ENCODE data around the gene ARHGAP12.
A peak's percentile ranks its signal among the peaks of the same experiment; 100 is the strongest.

The ARHGAP12 gene

DNA sequence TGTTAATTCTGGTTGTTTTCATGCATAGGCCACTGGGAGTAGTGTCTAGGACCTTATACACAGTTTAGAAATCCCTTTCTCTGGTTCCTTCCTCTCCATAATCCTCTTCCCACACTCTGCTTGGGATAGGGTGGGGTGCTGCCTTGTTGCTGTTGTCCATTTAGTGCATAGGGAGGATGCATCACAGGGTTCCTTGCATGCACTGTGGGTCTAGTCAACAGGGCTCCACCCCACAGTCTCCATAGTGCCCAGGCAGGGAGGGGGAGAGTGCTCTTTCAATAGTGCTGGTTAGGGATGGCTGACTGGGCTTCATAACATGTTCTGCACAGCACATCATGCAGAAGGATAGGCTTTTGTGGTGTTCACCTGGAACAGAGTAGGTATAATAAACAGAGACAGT, 81.1 kb downstream of the ARHGAP12 start:
- no peak overlapping the region for H3K4me2 ChIP-seq (ENCODE audit: low read length)
- no peak for DNase-seq
- H3K4me1 ChIP-seq (ENCODE audit: control insufficient read depth, low read depth, low read length) = peaks cover 9% of the 10 kb centered on the region

DNA sequence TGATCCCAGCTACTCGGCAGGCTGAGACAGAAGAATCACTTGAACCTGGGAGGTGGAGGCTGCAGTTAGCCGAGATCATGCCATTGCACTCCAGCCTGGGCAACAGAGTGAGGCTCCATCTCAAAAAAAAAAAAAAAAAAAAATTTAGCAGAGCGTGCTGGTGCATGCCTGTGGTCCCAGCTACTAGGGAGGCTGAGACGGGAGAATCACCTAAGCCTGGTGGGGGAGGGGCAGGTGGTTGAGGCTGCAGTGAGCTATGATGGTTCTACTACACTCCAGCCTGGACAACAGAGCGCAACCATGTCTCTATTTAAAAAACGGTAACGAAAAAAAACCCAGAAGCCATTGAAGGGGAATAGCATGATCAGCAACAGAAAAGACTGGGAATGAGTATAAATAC, 89.9 kb downstream of the ARHGAP12 start:
- no peak overlapping the region for H3K56ac ChIP-seq (ENCODE audit: low read length)
- no peaks in the 10 kb centered on the region for H3K4me1 ChIP-seq (ENCODE audit: control insufficient read depth, low read depth, low read length)
- no peak overlapping the region for H3K27ac ChIP-seq (ENCODE audit: low read depth, low read length)
- no peak overlapping the region for H2BK120ac ChIP-seq (ENCODE audit: low read depth, low read length)
- no peaks in the 10 kb centered on the region for H3K36me3 ChIP-seq (ENCODE audit: control insufficient read depth, insufficient read depth, low read length)
- no peak overlapping the region for H2AK5ac ChIP-seq (ENCODE audit: low read length)
- no peak overlapping the region for H3K18ac ChIP-seq (ENCODE audit: low read length)
- no peak overlapping the region for H4K8ac ChIP-seq (ENCODE audit: low read depth, low read length)
- no peaks in the 10 kb centered on the region for H3K79me1 ChIP-seq (ENCODE audit: low read length)
- no peaks in the 10 kb centered on the region for H3K27me3 ChIP-seq (ENCODE audit: insufficient read depth, low read length, poor library complexity)
- no peak overlapping the region for H3K9ac ChIP-seq (ENCODE audit: low read length)
- no peak overlapping the region for H3K4me3 ChIP-seq (ENCODE audit: low read length)
- H2BK15ac ChIP-seq (replicated peaks; ENCODE audit: low read depth) = no peak overlapping the region
- no peak overlapping the region for H3K23ac ChIP-seq (ENCODE audit: low read length)
- H3K79me2 ChIP-seq (ENCODE audit: control insufficient read depth, insufficient read depth, low read length) = no peaks in the 10 kb centered on the region
- H4K5ac ChIP-seq (ENCODE audit: low read length) = no peak overlapping the region
- H3K4me2 ChIP-seq (ENCODE audit: low read length) = no peak overlapping the region
- no peak overlapping the region for H2BK5ac ChIP-seq (ENCODE audit: low read length)
- no peak overlapping the region for H3K4ac ChIP-seq (ENCODE audit: low read depth, low read length)
- no CpG with 5 or more reads among the region's 7 CpGs for whole genome bisulfite sequencing (ENCODE audit: extremely low coverage, insufficient coverage, low lambda C conversion rate)
- DNase-seq = peak; percentile 33

More for the DNA sequence above, 81.1 kb downstream of the ARHGAP12 start:
- no peak overlapping the region for H3K27ac ChIP-seq (ENCODE audit: low read depth, low read length)
- no peak overlapping the region for H3K4me3 ChIP-seq (ENCODE audit: low read length)
- H3K79me1 ChIP-seq (ENCODE audit: low read length) = no peaks in the 10 kb centered on the region
- H2BK120ac ChIP-seq (ENCODE audit: low read depth, low read length) = no peak overlapping the region
- no peak overlapping the region for H3K4ac ChIP-seq (ENCODE audit: low read depth, low read length)
- H3K9ac ChIP-seq (ENCODE audit: low read length) = peak overlapping the region; percentile 14
- H2BK15ac ChIP-seq (replicated peaks; ENCODE audit: low read depth) = no peak overlapping the region
- peak overlapping the region; percentile 29 for H2BK5ac ChIP-seq (ENCODE audit: low read length)
- H4K8ac ChIP-seq (ENCODE audit: low read depth, low read length) = no peak overlapping the region
- H2AK5ac ChIP-seq (ENCODE audit: low read length) = no peak overlapping the region
- peak overlapping the region; percentile 70 for H3K56ac ChIP-seq (ENCODE audit: low read length)
- no peak overlapping the region for H3K18ac ChIP-seq (ENCODE audit: low read length)
- H3K79me2 ChIP-seq (ENCODE audit: control insufficient read depth, insufficient read depth, low read length) = peaks cover 2% of the 10 kb centered on the region
- H3K27me3 ChIP-seq (ENCODE audit: insufficient read depth, low read length, poor library complexity) = no peaks in the 10 kb centered on the region
- H3K36me3 ChIP-seq (ENCODE audit: control insufficient read depth, insufficient read depth, low read length) = no peaks in the 10 kb centered on the region
- H3K23ac ChIP-seq (ENCODE audit: low read length) = no peak overlapping the region
- H4K5ac ChIP-seq (ENCODE audit: low read length) = no peak overlapping the region

DNA sequence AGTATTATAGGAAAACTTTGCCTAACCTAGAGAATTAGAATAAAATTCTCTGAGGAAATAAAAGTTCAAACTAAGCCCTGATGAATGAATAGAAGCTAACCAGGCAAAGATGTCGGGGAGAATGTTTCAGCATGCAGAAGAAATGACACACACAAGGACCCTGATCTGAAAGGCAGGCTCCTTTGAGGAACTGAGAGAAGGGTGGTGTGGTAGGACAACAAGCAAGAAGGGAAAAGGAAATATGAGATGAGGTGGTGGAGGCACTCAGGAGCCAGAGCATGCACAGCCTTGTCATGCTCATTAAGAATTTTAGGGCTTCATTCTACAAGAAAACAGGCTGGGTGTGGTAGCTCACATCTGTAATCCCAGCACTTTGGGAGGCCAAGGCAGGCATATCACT, 90.6 kb downstream of the ARHGAP12 start:
- no peak overlapping the region for H3K4me3 ChIP-seq (ENCODE audit: low read length)
- H3K18ac ChIP-seq (ENCODE audit: low read length) = no peak overlapping the region
- no peaks in the 10 kb centered on the region for H3K27me3 ChIP-seq (ENCODE audit: insufficient read depth, low read length, poor library complexity)
- no peak overlapping the region for H2BK120ac ChIP-seq (ENCODE audit: low read depth, low read length)
- H4K5ac ChIP-seq (ENCODE audit: low read length) = no peak overlapping the region
- no peak overlapping the region for H3K27ac ChIP-seq (ENCODE audit: low read depth, low read length)
- peaks cover 4% of the 10 kb centered on the region for H3K4me1 ChIP-seq (ENCODE audit: control insufficient read depth, low read depth, low read length)
- no CpG with 5 or more reads among the region's 1 CpG for WGBS (ENCODE audit: extremely low coverage, insufficient coverage, low lambda C conversion rate)
- H3K56ac ChIP-seq (ENCODE audit: low read length) = no peak overlapping the region
- no peak overlapping the region for H3K4ac ChIP-seq (ENCODE audit: low read depth, low read length)
- H3K36me3 ChIP-seq (ENCODE audit: control insufficient read depth, insufficient read depth, low read length) = no peaks in the 10 kb centered on the region
- H4K8ac ChIP-seq (ENCODE audit: low read depth, low read length) = no peak overlapping the region
- H2BK5ac ChIP-seq (ENCODE audit: low read length) = no peak overlapping the region
- no peaks in the 10 kb centered on the region for H3K79me1 ChIP-seq (ENCODE audit: low read length)
- H2AK5ac ChIP-seq (ENCODE audit: low read length) = no peak overlapping the region
- H3K4me2 ChIP-seq (ENCODE audit: low read length) = no peak overlapping the region
- no peak overlapping the region for H2BK15ac ChIP-seq (replicated peaks; ENCODE audit: low read depth)
- no peaks in the 10 kb centered on the region for H3K79me2 ChIP-seq (ENCODE audit: control insufficient read depth, insufficient read depth, low read length)
- H3K9ac ChIP-seq (ENCODE audit: low read length) = no peak overlapping the region
- H3K23ac ChIP-seq (ENCODE audit: low read length) = no peak overlapping the region
- DNase-seq = no peak

DNA sequence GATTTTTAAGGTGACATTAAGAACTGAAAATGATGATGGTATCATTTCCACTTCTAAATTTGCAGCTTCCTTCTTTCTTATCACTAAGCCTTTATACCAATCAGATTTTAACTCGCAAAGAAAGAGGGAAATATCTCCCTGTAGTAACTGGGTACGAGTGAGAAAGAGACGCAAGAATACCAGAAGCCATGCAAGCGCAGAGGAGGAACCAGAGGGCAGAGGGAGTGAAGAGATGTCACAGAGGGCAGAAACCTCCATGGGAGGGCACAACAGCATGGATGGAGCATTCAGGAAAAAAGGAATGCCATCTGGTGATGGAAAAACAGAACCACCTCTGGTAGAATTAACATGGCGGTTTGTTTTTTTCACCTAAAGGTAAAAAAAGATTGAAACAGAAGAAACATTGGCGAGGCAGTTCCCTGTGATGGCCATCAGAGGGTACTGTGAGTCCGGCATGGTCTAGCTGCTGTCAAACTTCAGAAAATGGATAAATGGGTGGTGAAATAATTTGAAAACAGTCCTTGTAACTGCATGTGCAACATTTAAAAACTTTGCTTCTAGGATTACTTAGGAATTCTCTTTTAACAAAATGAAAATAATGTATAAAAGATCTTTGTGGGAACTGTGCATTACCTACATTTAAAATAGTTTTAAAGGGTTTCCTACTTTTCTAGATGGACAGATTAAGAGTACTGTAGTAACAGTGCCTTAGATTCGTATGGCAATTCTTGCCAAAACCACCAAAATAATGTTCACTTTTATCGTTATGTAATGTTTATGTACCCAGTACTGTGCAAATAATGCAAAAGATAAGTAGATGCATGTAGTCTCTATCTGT, 91.8 kb downstream of the ARHGAP12 start:
- H3K23ac ChIP-seq (ENCODE audit: low read length) = no peak overlapping the region
- DNase-seq = peak; percentile 83
- no CpG with 5 or more reads among the region's 9 CpGs for WGBS (ENCODE audit: extremely low coverage, insufficient coverage, low lambda C conversion rate)

DNA sequence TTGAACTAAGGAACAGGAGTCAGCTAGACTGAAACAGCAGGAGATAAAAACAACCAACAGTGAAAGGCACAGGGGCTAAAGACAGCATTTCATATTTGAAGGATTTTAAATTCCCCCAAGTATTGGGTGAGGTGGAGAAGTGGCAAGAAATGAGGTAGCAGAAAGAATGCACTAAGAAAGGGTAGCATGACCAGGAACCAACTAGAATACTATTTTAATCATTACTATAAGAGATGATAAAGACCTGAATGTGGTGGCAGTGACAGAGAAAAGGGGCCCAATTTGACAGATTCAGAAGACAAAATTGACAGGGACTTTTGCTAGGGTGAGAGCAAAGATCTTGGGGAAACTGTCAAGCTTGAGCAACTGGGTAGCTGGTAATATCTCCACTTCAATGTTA, 94.9 kb downstream of the ARHGAP12 start:
- Histone ChIP-seq H3K79me1 (ENCODE audit: low read length) (no peaks in the 10 kb centered on the region), H3K4ac (ENCODE audit: low read depth, low read length) (no peak overlapping the region), H3K9ac (ENCODE audit: low read length) (no peak overlapping the region), H3K56ac (ENCODE audit: low read length) (no peak overlapping the region), H2BK120ac (ENCODE audit: low read depth, low read length) (no peak overlapping the region), H3K23ac (ENCODE audit: low read length) (no peak overlapping the region), H3K4me3 (ENCODE audit: low read length) (no peak overlapping the region), H3K4me2 (ENCODE audit: low read length) (no peak overlapping the region), H4K8ac (ENCODE audit: low read depth, low read length) (no peak overlapping the region), H3K79me2 (ENCODE audit: control insufficient read depth, insufficient read depth, low read length) (no peaks in the 10 kb centered on the region), H2BK5ac (ENCODE audit: low read length) (no peak overlapping the region), H4K5ac (ENCODE audit: low read length) (no peak overlapping the region), H2BK15ac (replicated peaks; ENCODE audit: low read depth) (no peak overlapping the region), H3K4me1 (ENCODE audit: control insufficient read depth, low read depth, low read length) (peaks cover 4% of the 10 kb centered on the region), H3K18ac (ENCODE audit: low read length) (no peak overlapping the region), H2AK5ac (ENCODE audit: low read length) (no peak overlapping the region), H3K27me3 (ENCODE audit: insufficient read depth, low read length, poor library complexity) (no peaks in the 10 kb centered on the region), H3K27ac (ENCODE audit: low read depth, low read length) (no peak overlapping the region), H3K36me3 (ENCODE audit: control insufficient read depth, insufficient read depth, low read length) (no peaks in the 10 kb centered on the region)
- DNase-seq = no peak

More for the DNA sequence above, 91.8 kb downstream of the ARHGAP12 start:
- Histone ChIP-seq H4K8ac (ENCODE audit: low read depth, low read length) (no peak overlapping the region), H3K27me3 (ENCODE audit: insufficient read depth, low read length, poor library complexity) (no peaks in the 10 kb centered on the region), H3K4ac (ENCODE audit: low read depth, low read length) (no peak overlapping the region), H3K27ac (ENCODE audit: low read depth, low read length) (no peak overlapping the region), H3K79me1 (ENCODE audit: low read length) (no peaks in the 10 kb centered on the region), H3K4me2 (ENCODE audit: low read length) (no peak overlapping the region), H3K9ac (ENCODE audit: low read length) (peak overlapping the region; percentile 44), H2BK120ac (ENCODE audit: low read depth, low read length) (no peak overlapping the region), H3K36me3 (ENCODE audit: control insufficient read depth, insufficient read depth, low read length) (no peaks in the 10 kb centered on the region), H3K79me2 (ENCODE audit: control insufficient read depth, insufficient read depth, low read length) (no peaks in the 10 kb centered on the region), H2BK15ac (replicated peaks; ENCODE audit: low read depth) (no peak overlapping the region), H2AK5ac (ENCODE audit: low read length) (no peak overlapping the region), H3K4me1 (ENCODE audit: control insufficient read depth, low read depth, low read length) (peaks cover 4% of the 10 kb centered on the region), H3K4me3 (ENCODE audit: low read length) (no peak overlapping the region), H2BK5ac (ENCODE audit: low read length) (no peak overlapping the region), H4K5ac (ENCODE audit: low read length) (peak overlapping the region; percentile 9), H3K18ac (ENCODE audit: low read length) (no peak overlapping the region), H3K56ac (ENCODE audit: low read length) (peak overlapping the region; percentile 46)

- no peak overlapping the region for H3K56ac ChIP-seq (ENCODE audit: low read length)
- H3K4ac ChIP-seq (ENCODE audit: low read depth, low read length) = no peak overlapping the region
- H4K5ac ChIP-seq (ENCODE audit: low read length) = no peak overlapping the region
- no peaks in the 10 kb centered on the region for H3K79me1 ChIP-seq (ENCODE audit: low read length)
- no peaks in the 10 kb centered on the region for H3K27me3 ChIP-seq (ENCODE audit: insufficient read depth, low read length, poor library complexity)
- DNase-seq = no peak
- no peak overlapping the region for H2BK15ac ChIP-seq (replicated peaks; ENCODE audit: low read depth)
- H2AK5ac ChIP-seq (ENCODE audit: low read length) = no peak overlapping the region
- no peak overlapping the region for H3K18ac ChIP-seq (ENCODE audit: low read length)
- no peak overlapping the region for H3K23ac ChIP-seq (ENCODE audit: low read length)
- no CpG with 5 or more reads among the region's 1 CpG for WGBS (ENCODE audit: extremely low coverage, insufficient coverage, low lambda C conversion rate)
- H2BK120ac ChIP-seq (ENCODE audit: low read depth, low read length) = no peak overlapping the region
- H3K9ac ChIP-seq (ENCODE audit: low read length) = no peak overlapping the region
- no peaks in the 10 kb centered on the region for H3K36me3 ChIP-seq (ENCODE audit: control insufficient read depth, insufficient read depth, low read length)
- no peak overlapping the region for H4K8ac ChIP-seq (ENCODE audit: low read depth, low read length)
- H3K4me2 ChIP-seq (ENCODE audit: low read length) = no peak overlapping the region
- no peak overlapping the region for H3K27ac ChIP-seq (ENCODE audit: low read depth, low read length)
- H3K4me3 ChIP-seq (ENCODE audit: low read length) = no peak overlapping the region
- peaks cover 4% of the 10 kb centered on the region for H3K4me1 ChIP-seq (ENCODE audit: control insufficient read depth, low read depth, low read length)
- H2BK5ac ChIP-seq (ENCODE audit: low read length) = no peak overlapping the region
- no peaks in the 10 kb centered on the region for H3K79me2 ChIP-seq (ENCODE audit: control insufficient read depth, insufficient read depth, low read length)
Observed at GRCh38 chr10:31832261-31832660, 96.4 kb downstream of the ARHGAP12 start.

All from mesendoderm (in vitro differentiated cells).